Gastroesophageal sphincter (tissue), 3 donors: ENCODE data around the gene FRK.

Experiments
- CTCF ChIP-seq, 4 experiments: fragments of 200-600 bp in 2 of 4; fragments of 450-650 bp in 2 of 4; sonication (generic) in 1 of 4; IDR thresholded peaks; one replicate each; pipeline ENCODE4 v1.5.1; 2017 to 2019; ENCODE audit warnings: antibody characterized with exemption in 4 of 4, mild to moderate bottlenecking in 2 of 4, moderate library complexity in 2 of 4
- EP300 ChIP-seq: sonication (generic); formaldehyde crosslinking; IDR thresholded peaks from one replicate; pipeline ENCODE4 v1.6.1; 2017; ENCODE audit warnings: antibody characterized with exemption, mild to moderate bottlenecking
- POLR2A ChIP-seq, 2 donors: fragments of 450-650 bp; IDR thresholded peaks; one replicate each; pipeline ENCODE4 v1.6.1; 2017; ENCODE audit warnings: antibody characterized with exemption in 2 of 2, mild to moderate bottlenecking in 2 of 2, moderate library complexity in 1 of 2
- POLR2AphosphoS5 ChIP-seq: sonication (generic); formaldehyde crosslinking; IDR thresholded peaks from one replicate; pipeline ENCODE4 v1.6.1; 2017; ENCODE audit warnings: antibody characterized with exemption

- TF ChIP-seq CTCF (IDR thresholded peaks at IDR 0.05) (no peak), EP300 (no peak), POLR2A (IDR thresholded peaks at IDR 0.05) (no peak), POLR2AphosphoS5 (no peak)
Measured at GRCh38 chr6:115905471-115905870, 155.2 kb downstream of the FRK start.
